DOHH2 (cell line): ENCODE measurements around the gene SYNGR1.
A peak's percentile ranks its signal among the peaks of the same experiment; 100 is the strongest.

ENCODE experiments used
- EZH2phosphoT487 ChIP-seq: fragments of 200-600 bp; sonication (generic); IDR thresholded peaks from 2 replicates; pipeline ENCODE4 v1.6.1; 2017; ENCODE audit warnings: borderline replicate concordance, mild to moderate bottlenecking, antibody characterized with exemption, low read length, moderate library complexity, mixed read lengths
- TF ChIP-seq, protein P1 (sequence below): fragments of 200-600 bp; sonication (generic); IDR thresholded peaks from one replicate; pipeline ENCODE4 v1.5.1; 2014; ENCODE audit warnings: antibody characterized with exemption, mild to moderate bottlenecking, low read depth, low read length; ENCODE audit not compliant: poor library complexity, severe bottlenecking

DNA sequence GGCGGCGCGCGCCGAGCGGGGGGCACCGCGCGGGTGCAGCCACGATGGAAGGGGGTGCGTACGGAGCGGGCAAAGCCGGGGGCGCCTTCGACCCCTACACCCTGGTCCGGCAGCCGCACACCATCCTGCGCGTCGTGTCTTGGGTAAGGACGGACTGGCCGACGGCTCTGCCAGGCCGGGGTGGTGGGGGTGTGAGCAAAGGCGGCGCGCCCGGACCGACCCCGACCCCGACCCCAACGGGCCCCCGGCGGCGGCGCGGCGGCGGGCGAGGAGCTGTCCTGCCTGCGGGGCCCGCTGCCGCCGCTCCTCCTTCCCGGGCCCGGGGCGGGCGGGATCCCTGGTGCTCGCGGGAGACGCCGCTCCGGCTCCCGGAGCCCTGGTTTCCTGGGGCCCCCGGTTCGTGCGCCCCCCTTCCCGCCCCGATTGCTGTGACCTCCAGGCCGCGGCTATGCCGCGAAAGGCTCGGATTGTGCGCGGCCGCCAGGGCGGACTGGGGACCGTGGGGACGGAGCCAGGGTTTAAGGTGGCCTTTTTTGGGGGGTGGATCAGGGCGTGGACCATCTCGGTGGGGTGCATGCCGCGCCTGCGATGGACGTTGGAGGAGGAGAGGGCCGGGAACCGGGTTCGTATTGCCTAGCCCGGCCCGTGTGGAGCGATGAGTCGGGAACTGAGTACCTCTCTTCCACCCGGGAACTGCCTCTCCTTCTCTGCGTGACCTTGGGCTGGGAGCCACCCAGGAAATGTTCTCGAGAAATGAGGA, at the start of gene SYNGR1:
- TF ChIP-seq, protein P1, sequence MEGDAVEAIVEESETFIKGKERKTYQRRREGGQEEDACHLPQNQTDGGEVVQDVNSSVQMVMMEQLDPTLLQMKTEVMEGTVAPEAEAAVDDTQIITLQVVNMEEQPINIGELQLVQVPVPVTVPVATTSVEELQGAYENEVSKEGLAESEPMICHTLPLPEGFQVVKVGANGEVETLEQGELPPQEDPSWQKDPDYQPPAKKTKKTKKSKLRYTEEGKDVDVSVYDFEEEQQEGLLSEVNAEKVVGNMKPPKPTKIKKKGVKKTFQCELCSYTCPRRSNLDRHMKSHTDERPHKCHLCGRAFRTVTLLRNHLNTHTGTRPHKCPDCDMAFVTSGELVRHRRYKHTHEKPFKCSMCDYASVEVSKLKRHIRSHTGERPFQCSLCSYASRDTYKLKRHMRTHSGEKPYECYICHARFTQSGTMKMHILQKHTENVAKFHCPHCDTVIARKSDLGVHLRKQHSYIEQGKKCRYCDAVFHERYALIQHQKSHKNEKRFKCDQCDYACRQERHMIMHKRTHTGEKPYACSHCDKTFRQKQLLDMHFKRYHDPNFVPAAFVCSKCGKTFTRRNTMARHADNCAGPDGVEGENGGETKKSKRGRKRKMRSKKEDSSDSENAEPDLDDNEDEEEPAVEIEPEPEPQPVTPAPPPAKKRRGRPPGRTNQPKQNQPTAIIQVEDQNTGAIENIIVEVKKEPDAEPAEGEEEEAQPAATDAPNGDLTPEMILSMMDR: no peak
- TF ChIP-seq EZH2phosphoT487: peak; percentile 86; the same call in 1 of the 2 replicates
